Uterus (tissue), 2 donors: ENCODE data around the gene CD48.

Source experiments
- CTCF ChIP-seq, 4 experiments: fragments of 200-600 bp in 2 of 4; fragments of 450-650 bp in 2 of 4; sonication (generic) in 2 of 4; IDR thresholded peaks; one replicate each; pipeline ENCODE4 v1.5.1; 2016 to 2019; ENCODE audit warnings: antibody characterized with exemption in 4 of 4, mild to moderate bottlenecking in 2 of 4, moderate library complexity in 1 of 4
- POLR2A ChIP-seq, 2 donors: fragments of 450-650 bp; IDR thresholded peaks; one replicate each; pipeline ENCODE4 v1.6.1; 2016; ENCODE audit warnings: antibody characterized with exemption in 2 of 2, mild to moderate bottlenecking in 1 of 2, moderate library complexity in 1 of 2

GRCh38 chr1:160644399-160644798 is 67.2 kb downstream of the CD48 start:
- TF ChIP-seq CTCF (IDR thresholded peaks at IDR 0.05) (no peak), POLR2A (IDR thresholded peaks at IDR 0.05) (no peak)
